Activated T-helper 1 cell treated with anti-CD3 and anti-CD28 coated beads, Interleukin-2, amount 50 U/mL, for 16 hours (primary cell): ENCODE measurements around the gene LGR6.
"Not testable (repeated sequence)": the region's sequence is repeated elsewhere in the genome, so short reads cannot be mapped to it uniquely, and the experiment has no call there.

ENCODE experiments used
- DNase-seq, 2 donors: peaks; one replicate each; pipeline ENCODE4 v3.0.0-alpha.2; 2020; ENCODE audit warnings: low read depth in 1 of 2, low spot score in 1 of 2

Gene LGR6

GRCh38 chr1:202237052-202237451 is 43.5 kb downstream of the LGR6 start:
- DNase-seq = no peak

- no peak for DNase-seq
These were observed 45.3 kb downstream of the LGR6 start for GRCh38 chr1:202238914-202239313.

DNA sequence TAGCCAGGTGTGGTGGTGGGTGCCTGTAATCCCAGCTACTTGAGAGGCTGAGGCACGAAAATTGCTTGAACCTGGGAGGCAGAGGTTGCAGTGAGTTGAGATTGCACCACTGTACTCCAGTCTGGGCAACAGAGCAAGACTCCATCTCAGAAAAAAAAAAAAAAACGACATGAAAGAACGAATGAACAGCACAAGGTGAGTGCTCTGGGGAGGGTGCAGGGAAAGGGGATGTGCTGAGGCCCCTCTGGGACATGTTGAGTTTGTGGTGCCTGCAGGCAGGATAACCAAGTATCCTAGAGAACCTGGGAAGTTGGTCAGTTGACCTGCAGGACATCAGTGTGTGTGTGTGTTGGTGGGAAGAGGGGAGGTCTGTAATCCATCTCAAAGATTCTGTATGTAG is 46.6 kb downstream of the LGR6 start:
- not testable (repeated sequence) for DNase-seq

DNA sequence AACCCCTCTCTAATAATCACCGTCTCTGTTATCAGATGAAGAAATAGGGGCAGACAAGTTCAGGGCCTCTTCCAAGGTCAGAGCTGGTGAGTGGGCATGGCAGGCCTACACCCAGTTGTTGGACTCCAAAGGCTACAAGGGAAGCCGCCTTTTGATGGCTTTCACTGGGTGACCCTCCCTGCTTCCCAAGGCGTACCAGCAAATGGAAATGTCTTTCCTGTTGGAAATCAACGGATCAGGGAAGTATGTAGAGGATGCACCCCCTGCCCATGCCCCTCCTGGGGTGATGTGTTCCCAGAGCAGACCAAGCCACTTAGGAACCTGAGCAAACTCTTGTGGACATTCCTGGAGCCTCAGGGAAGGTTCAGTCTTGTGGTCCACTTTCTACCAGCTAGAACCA is 47.4 kb downstream of the LGR6 start:
- DNase-seq = no peak

DNA sequence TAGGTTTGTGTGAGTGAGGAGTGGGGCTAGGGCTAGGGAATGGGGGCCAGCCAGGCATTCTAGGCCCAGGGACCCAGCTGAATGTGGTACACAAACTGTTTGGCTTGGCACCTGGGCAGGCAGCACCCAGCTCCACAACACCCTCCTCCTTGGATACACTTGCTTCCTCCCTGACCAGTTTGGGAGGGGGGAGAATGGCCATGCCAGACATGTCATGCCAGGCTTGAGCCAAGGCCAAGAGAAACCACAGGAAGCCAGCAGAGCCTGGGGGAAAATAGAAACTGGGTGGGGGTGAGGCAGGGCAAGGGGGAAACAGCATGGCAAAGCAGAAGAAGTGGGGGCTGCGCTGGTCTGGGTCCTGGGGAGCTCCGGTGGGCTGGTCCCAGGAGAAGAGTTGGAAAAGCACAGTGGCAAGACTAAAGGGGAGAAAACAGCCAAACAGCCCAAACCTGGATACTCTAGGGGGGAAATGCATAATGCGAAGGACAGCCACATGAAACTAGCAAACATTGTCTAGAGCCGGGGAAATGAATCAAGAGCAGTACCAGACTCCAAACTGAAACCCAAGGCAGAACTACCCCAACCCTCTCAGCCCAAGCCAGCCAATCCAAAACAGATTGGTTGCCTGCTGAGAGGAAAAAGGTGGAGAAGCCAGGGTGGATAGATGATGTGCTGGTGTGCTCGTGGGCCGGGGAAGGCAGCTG is 47.9 kb downstream of the LGR6 start:
- DNase-seq = no peak

DNA sequence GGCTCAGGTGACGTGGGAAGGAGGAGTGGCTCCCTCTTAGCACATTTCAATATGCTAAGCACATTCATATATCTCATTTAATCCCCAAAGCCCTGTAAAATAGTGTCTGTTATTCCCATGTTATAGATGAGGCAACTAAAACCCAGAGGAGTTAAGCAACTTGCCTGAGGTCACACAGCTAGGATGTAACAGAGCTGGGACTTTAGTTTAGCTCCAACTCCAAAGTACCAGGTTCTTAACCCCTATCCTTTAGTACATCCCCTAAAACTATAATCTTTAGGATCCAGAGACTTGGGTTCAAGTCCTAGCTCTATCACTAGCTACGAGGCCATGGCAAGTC is 48.5 kb downstream of the LGR6 start:
- no peak for DNase-seq

GRCh38 chr1:202243006-202243405 is 49.4 kb downstream of the LGR6 start:
- no peak for DNase-seq

DNA sequence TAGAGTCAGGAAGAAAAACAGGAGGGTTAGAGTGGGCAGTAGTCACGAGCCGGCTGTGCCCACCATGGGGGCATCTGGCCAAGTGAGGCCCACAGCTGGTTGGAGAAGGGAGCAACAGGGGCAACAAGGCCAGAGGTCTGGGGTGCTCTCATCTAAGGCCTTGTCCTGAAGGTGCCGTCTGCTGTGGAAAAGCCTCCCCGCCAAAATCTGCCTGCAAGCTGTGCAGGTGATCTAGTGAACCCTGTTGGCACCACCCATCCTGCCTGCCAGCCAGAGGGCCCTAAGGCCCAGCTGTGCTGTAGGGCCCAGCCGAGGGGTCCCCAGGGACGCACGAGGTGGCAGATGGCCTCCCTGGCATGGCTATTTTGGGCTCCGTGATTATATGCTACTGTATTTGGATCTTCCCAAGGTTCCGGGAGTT is 51.3 kb downstream of the LGR6 start:
- no peak for DNase-seq

GRCh38 chr1:202245391-202245790 is 51.8 kb downstream of the LGR6 start:
- no peak for DNase-seq

GRCh38 chr1:202247104-202247503 is 53.5 kb downstream of the LGR6 start:
- no peak for DNase-seq

DNA sequence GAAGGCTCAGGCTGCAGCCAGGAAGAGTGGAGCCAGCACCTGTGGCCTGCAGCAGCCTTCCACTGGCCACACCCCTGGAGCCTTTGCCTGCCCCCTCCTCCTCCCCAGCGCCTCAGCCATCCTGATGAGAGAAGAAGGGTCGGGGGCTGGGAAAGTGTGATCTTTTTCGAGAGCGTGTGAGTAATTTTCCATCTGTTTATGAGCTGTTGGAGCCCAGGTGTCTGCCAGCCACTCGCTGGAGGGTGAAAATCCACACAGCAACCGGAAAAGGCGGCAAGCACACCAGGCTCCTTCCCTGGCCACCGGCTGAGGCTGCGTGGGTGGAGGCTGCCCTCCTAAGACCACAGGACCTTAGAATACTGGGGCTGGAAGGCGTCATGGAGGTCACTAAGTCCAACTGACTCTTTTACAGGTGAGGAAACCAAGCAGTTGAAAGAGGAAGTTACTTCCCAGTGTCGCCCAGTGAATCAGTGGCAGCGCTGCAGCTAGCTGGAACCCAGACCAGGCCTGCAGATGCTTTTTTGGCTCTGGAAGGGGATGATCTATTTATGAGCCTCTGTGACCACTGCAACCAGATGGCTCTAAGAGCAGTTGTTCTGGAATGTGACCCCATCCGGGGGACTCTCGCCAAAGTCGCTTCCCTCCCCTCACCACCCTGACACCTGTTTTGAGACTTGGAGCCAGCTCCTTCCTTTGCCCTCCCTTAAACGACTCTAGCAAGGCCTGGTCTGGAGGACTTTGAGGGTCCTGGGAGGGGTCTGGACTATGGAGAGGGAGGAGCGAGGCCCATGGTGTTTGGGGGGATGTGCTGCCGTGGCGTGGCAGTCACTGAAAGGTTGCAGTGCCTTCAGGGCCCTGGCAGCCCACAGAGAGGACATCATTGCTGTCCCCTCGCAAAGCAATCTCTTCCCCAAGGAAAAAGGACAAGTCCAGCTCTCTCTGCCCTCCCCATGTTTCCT is 54.5 kb downstream of the LGR6 start:
- no peak for DNase-seq

GRCh38 chr1:202248861-202249260 is 55.3 kb downstream of the LGR6 start:
- DNase-seq = no peak

DNA sequence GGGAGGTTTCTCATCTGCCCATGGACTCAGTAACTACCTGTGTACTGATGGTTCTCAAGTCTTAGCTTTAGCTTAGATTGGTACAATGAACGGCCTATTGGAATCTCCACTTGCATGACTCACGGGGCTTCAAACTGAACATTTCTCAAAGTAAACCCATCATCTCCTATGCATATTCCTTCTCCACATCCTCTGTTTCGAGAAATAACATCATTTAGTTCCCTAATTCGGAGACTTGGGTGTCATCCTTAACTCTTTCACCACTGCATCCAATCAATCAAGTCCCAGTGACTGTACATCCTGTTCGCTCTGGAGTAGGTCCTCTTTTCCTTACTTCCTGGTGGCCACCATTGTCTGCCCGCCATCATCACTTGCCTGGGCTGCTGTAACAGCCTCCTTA is 55.8 kb downstream of the LGR6 start:
- DNase-seq = no peak

DNA sequence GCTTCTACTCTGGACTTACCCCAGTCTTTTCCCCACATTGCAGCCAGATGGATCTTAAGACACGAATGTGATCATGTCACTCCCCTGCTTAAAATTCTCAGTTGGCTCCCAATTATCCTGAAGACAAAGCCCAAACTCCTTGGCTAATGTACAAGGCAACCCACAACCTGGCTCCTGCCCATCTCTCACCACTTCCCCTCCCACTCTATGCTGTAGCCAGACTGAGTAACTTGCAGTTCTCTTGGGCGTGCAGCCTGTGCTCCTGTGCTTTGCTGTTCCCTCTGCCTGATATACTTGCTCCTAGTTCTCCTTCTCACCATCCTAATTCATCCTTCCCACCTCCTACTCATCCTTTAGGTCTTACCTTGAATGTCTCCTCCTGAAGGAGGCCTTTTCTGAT is 56.2 kb downstream of the LGR6 start:
- no peak for DNase-seq

- DNase-seq = no peak
These were observed 57.4 kb downstream of the LGR6 start for GRCh38 chr1:202250982-202251381.

DNA sequence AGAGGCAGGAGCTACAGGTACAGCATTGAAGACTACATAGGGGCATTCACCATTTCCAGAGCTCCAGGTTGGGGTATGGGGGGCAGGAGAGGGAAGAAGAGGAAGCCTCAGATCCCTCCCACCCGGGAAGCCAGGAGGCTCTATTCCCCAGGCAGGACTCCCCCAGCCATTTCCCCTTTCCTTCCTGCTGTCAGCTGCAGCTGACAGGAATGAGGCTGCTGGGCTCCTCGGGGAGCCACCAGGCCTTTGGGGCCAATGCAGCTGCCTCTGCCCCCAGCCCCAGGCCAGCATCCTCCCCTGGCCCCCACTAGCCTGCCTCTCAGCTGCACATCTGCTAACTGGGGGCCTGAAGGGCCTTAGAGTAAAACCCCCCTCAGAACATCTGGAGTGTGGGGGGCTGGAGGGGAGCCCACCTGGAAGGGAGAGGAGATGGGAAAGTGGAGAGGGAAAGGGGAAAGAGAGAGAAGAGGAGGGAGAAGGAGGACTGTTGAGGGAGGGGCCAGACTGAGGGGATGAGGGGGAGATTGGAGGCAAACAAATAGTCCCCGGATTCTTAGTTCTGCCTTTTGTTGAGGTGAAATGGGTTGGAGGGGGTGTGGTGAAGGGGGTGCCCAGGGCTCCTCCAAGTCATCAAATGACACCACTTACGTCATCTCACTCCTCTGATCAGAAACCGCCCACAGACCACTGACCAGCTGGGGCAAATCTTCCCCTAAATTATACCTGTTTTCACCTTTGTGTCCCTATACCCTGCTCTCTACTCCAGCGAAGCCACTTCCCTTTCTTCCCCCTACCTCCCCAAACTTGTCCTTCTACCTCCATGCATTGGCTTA is 58.0 kb downstream of the LGR6 start:
- no peak for DNase-seq

- DNase-seq = no peak
These were observed 58.7 kb downstream of the LGR6 start for GRCh38 chr1:202252271-202252670.

DNA sequence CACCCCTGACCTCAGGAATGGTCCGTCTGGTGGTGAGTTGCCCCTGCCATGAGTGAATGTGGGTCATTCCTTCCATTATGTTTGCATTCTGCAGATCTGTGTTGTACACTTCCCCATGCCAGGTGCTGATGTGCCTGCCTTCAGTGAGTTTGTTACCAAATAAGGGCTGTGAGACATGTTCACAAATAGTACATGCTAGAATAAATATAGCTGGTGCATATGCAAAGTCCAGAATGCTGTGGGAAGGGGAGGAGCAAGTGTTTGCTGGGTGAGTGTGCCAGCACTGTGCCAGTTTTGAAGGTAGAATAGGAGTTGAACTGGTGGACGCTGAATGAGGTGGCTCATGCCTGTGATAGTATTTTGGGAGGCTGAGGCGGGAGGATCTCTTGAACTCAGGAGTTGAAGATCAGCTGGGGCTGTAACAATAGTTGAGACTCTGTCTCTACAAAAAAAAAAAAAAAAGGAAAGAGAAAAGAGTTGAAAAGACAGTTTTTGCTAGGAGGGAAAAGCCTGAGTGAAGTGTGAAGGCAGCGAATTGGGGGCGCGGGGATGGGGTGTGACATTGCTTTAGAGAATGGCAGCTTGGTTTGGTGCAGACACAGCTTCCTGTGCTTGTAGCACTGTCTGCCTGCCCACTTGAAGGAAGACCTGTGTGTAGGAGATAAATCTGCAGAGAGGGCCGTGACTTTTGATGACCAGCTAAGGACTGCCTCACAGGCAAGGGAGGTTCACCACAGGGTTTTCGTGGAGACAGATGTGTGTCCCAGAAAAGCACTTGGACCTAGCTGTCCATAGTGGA is 61.1 kb downstream of the LGR6 start:
- no peak for DNase-seq

DNA sequence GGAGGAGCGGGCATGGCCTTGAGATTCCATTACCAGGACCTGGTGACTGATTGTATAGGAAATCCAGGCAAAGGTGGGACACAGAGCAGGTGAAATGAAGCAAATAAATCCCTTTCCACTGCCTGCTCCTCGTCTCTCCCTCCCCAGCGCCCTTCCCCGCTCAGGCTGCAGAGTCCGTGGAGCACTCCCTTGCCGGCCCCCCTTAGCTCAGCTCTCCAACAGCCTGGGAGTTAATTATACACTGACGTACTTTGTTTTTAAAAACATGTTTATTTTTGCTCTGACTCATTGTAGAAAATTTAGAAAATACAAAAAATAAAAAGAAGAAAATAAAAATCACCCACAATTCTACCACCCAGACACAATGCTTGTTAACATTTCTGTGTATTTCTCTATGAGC is 61.7 kb downstream of the LGR6 start:
- DNase-seq = no peak

DNA sequence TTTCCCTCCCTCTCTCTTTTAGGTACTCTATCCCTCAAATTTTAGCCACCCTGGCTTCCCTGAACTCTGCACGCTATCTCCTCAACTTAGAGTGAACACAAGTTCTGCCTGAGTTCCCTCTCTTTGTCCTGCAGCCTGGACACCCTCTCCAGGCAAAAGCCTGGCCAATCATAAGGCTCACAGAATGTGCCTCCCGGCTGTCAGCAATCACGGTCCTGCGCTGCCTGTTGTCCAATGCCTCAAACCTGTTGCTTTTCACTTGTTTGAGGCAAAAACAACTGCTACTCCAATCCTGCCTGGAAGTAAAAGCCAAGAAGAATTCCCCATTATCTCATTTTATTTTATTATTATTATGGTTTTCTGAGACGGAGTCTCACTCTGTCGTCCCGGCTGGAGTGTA is 66.1 kb downstream of the LGR6 start:
- DNase-seq = no peak
